ENCODE results near the gene NLN. TPM values are rescaled to one million over a fixed set of nuclear protein-coding genes. Genes with fewer than 3 reads are reported as not detected.

NLN gene
- total RNA-seq, 3 donors from 2014 or later, result 12.8 to 15.7 (median 14.9) TPM

DNA sequence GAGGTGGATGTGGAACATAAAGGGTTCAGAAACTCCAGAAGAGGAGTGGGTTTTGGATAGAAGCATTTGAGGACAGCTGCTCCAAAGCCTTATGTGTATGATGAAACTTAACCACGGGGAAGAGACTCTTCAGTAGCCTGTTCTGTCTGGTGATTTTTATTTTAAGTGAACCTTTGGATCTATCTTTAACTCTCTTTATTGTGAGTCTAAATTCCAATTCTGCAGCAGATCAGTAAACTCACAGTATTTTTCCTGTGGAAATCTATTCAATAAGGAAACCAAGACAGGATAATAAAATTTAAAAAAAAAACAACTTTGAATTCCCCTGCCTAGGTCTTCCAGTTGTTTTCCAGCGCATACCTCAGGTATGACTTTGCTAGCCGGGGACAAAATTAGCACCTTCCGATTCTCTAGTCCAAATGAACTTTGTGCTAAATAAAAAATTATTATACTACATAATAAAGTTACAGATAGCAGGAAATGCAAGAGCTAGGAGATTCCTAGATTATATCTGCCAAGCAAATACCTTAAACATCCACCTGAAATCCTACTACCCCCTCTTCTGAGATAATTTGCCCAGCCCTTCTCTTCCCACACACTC, 101.9 kb downstream of the NLN start:
- H3K4me1 ChIP-seq, result peaks cover 0 to 3% of the 10 kb centered on the region in 2 donors
- H3K36me3 ChIP-seq, result no peaks in the 10 kb centered on the region
- intact Hi-C loops (cut with DNase I; ENCODE audit: low total_unique reads), result no loop called here
- no peak overlapping the region for H3K4me3 ChIP-seq
- H3K27me3 ChIP-seq, result no peaks in the 10 kb centered on the region
- H3K27ac ChIP-seq, result no peak overlapping the region
- DNase-seq (ENCODE audit: low spot score in 2 of 2), result no peak
- no peaks in the 10 kb centered on the region for H3K9me3 ChIP-seq
- TF ChIP-seq, protein P1, sequence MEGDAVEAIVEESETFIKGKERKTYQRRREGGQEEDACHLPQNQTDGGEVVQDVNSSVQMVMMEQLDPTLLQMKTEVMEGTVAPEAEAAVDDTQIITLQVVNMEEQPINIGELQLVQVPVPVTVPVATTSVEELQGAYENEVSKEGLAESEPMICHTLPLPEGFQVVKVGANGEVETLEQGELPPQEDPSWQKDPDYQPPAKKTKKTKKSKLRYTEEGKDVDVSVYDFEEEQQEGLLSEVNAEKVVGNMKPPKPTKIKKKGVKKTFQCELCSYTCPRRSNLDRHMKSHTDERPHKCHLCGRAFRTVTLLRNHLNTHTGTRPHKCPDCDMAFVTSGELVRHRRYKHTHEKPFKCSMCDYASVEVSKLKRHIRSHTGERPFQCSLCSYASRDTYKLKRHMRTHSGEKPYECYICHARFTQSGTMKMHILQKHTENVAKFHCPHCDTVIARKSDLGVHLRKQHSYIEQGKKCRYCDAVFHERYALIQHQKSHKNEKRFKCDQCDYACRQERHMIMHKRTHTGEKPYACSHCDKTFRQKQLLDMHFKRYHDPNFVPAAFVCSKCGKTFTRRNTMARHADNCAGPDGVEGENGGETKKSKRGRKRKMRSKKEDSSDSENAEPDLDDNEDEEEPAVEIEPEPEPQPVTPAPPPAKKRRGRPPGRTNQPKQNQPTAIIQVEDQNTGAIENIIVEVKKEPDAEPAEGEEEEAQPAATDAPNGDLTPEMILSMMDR (IDR thresholded peaks at IDR 0.05), result no peak
- TF ChIP-seq POLR2AphosphoS5 (IDR thresholded peaks at IDR 0.05) (no peak), POLR2A (IDR thresholded peaks at IDR 0.05) (no peak)

DNA sequence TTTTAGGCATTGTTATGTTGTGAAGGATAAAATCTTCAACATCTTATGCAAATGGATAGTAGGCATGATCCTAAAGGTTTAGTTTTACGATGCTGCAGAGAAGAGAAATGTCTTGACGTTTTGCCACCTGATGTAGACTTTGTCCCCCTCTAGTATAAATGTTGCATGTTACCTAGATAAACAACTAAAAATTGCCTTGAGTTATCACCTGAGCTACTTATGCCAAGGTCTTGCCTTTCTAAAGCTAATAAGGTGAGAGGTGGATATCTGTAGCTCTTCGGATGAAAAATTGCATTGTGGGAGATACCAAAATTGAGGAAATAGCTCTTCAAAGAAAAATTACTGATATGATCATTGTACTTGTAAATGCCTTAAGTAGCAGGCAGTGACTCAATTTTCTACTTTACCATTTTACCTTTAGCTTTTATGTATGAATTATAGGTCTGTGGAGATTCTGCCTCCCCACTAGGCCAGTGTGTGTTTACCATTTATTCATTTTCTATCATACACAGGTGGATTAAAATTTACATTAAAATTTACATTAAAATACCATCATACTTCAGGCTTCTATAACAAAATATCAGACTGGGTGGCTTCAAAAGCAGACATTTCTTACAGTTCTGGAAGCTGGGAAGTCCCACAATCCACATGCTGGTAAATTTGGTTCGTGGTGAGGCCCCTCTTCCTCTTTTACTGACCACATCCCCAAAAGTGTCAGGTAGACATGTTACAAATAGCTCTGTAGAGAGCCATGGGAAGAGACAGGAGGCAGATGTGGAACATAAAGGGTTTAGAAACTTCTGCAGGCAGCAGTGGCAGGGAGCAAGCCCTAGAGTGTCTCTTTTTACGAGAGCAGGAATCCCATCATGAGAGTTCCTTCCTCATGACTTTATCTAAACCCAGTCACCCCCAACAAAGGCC, 103.7 kb downstream of the NLN start:
- no peak overlapping the region for H3K4me3 ChIP-seq
- intact Hi-C loops (cut with DNase I; ENCODE audit: low total_unique reads), result no loop called here
- no peak overlapping the region for H3K27ac ChIP-seq
- no peaks in the 10 kb centered on the region for H3K27me3 ChIP-seq
- no peaks in the 10 kb centered on the region for H3K36me3 ChIP-seq
- DNase-seq (ENCODE audit: low spot score in 2 of 2), result no peak
- no peak for TF ChIP-seq POLR2AphosphoS5 (IDR thresholded peaks at IDR 0.05)
- TF ChIP-seq POLR2A (IDR thresholded peaks at IDR 0.05), result no peak
- TF ChIP-seq, protein P1 (IDR thresholded peaks at IDR 0.05), result no peak
- H3K9me3 ChIP-seq, result no peaks in the 10 kb centered on the region
- H3K4me1 ChIP-seq, result peaks cover 0 to 3% of the 10 kb centered on the region in 2 donors

DNA sequence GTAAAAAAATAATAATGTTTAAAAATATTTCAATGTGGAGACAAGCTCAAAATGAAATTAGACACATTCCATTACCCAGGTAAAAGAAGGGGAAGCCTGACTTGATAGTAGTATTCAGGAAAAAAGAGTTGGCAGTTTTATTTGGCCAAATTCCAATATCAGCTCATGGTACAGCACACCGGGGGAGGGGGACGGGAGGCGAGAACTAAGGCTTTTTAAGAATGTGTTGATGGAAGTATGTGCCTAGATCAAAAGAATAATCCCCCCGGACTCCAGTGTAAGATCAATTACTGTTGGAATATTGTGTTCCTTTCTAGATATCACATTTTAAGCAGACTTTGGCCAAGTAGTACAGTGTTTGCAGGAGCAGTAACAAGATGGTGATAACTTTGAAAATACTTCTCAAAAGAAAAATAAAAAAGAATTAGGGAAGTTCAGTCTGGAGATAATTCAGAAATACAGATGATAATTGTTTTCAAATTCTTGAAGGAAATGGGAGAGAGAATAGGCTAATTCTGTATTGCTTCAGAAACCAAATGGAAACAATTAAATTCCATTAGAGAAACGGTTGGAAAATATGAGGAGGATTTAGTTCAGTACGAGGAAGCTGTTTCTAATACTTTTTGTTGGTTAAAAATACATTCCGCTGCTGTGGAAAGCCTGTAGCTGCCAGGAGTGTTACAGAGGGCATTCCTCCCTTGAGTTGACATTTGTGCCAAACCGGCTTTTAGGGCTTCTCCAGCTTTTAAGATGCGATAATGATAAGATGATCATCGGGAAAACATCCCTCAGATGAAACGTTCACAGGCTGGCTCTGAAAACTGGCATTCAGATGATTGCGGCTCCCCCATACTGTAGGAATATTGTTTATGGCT, 106.3 kb downstream of the NLN start:
- Histone ChIP-seq H3K27ac (peak overlapping the region in 1 of 2 donors; percentile 22), H3K9me3 (no peaks in the 10 kb centered on the region), H3K4me3 (peak overlapping the region in 1 of 3 donors; percentile 39), H3K4me1 (peaks cover 0 to 3% of the 10 kb centered on the region in 2 donors), H3K36me3 (no peaks in the 10 kb centered on the region), H3K27me3 (no peaks in the 10 kb centered on the region)
- intact Hi-C loops (cut with DNase I; ENCODE audit: low total_unique reads), result no loop called here
- DNase-seq (ENCODE audit: low spot score in 2 of 2), result no peak
- TF ChIP-seq POLR2A (IDR thresholded peaks at IDR 0.05), result no peak
- no peak for TF ChIP-seq POLR2AphosphoS5 (IDR thresholded peaks at IDR 0.05)
- TF ChIP-seq, protein P1 (IDR thresholded peaks at IDR 0.05), result no peak

DNA sequence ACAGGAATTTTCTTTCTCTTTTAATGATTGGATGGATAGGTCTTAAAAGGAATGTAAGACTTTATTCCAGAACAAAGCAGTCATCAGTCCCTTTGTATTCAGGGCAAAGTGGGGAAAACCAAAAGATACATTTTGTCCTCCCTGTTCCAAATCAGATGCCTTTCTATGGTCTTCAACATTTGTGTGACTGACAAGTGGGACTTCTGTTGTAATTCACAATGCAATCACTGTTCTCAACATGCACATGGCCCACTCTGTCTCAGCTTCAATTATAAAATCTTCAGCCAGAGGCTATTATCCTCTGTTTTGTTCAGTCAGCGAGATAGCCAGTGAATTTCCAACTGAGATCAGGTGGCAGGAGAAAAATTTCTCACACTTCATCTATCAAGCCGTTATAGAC, 108.9 kb downstream of the NLN start:
- DNase-seq (ENCODE audit: low spot score in 2 of 2), result no peak
- no peaks in the 10 kb centered on the region for H3K9me3 ChIP-seq
- H3K27ac ChIP-seq, result no peak overlapping the region
- no peaks in the 10 kb centered on the region for H3K27me3 ChIP-seq
- H3K4me1 ChIP-seq, result peaks cover 0 to 3% of the 10 kb centered on the region in 2 donors
- intact Hi-C loops (cut with DNase I; ENCODE audit: low total_unique reads), result no loop called here
- no peaks in the 10 kb centered on the region for H3K36me3 ChIP-seq
- TF ChIP-seq, protein P1 (IDR thresholded peaks at IDR 0.05), result no peak
- TF ChIP-seq POLR2AphosphoS5 (IDR thresholded peaks at IDR 0.05), result no peak
- TF ChIP-seq POLR2A (IDR thresholded peaks at IDR 0.05), result no peak
- no peak overlapping the region for H3K4me3 ChIP-seq

All from breast epithelium (tissue), 4 donors.